NK-92 treated with Interleukin-12 subunit alpha and Interleukin-12 subunit beta, amount 100 ng/mL, for 24 hours (cell line): ENCODE measurements around the gene MAP3K5.

Source experiments
- DNase-seq: peaks from one replicate; lab custom pipeline; 2025; lab: John Stamatoyannopoulos, UW

The MAP3K5 gene

GRCh38 chr6:136685540-136686108 lies 106.7 kb downstream of the MAP3K5 start:
- no peak for DNase-seq

GRCh38 chr6:136684466-136684865 lies 107.8 kb downstream of the MAP3K5 start:
- DNase-seq = no peak

- no peak for DNase-seq
Observed at GRCh38 chr6:136683209-136683941, 108.9 kb downstream of the MAP3K5 start.

- DNase-seq = no peak
Observed at GRCh38 chr6:136682292-136682691, 110.0 kb downstream of the MAP3K5 start.

- no peak for DNase-seq
Observed at GRCh38 chr6:136677822-136678221, 114.5 kb downstream of the MAP3K5 start.

GRCh38 chr6:136677344-136677743 lies 114.9 kb downstream of the MAP3K5 start:
- DNase-seq = no peak

GRCh38 chr6:136676075-136676474 lies 116.2 kb downstream of the MAP3K5 start:
- DNase-seq = no peak

- no peak for DNase-seq
Observed at GRCh38 chr6:136673571-136673970, 118.7 kb downstream of the MAP3K5 start.

- DNase-seq = no peak
Observed at GRCh38 chr6:136672144-136672543, 120.1 kb downstream of the MAP3K5 start.

- no peak for DNase-seq
Observed at GRCh38 chr6:136669299-136669699, 123.0 kb downstream of the MAP3K5 start.

- no peak for DNase-seq
Observed at GRCh38 chr6:136668571-136668970, 123.7 kb downstream of the MAP3K5 start.

GRCh38 chr6:136666041-136666440 lies 126.2 kb downstream of the MAP3K5 start:
- DNase-seq = no peak

GRCh38 chr6:136662347-136663237 lies 129.7 kb downstream of the MAP3K5 start:
- no peak for DNase-seq

GRCh38 chr6:136660727-136661126 lies 131.6 kb downstream of the MAP3K5 start:
- no peak for DNase-seq

- no peak for DNase-seq
Observed at GRCh38 chr6:136659991-136660499, 132.2 kb downstream of the MAP3K5 start.

- DNase-seq = no peak
Observed at GRCh38 chr6:136658711-136659110, 133.6 kb downstream of the MAP3K5 start.

- no peak for DNase-seq
Observed at GRCh38 chr6:136657666-136658065, 134.6 kb downstream of the MAP3K5 start.

- DNase-seq = no peak
Observed at GRCh38 chr6:136656121-136656520, 136.2 kb downstream of the MAP3K5 start.

- no peak for DNase-seq
Observed at GRCh38 chr6:136655239-136656014, 136.8 kb downstream of the MAP3K5 start.

- DNase-seq = no peak
Observed at GRCh38 chr6:136654086-136654485, 138.2 kb downstream of the MAP3K5 start.

GRCh38 chr6:136652656-136653055 lies 139.6 kb downstream of the MAP3K5 start:
- no peak for DNase-seq

- DNase-seq = no peak
Observed at GRCh38 chr6:136651982-136652381, 140.3 kb downstream of the MAP3K5 start.
